HUES48 (cell line): Measurements from ENCODE around the gene MRPL54.

ENCODE experiments used
- H3K27ac ChIP-seq: one replicate; pipeline ENCODE4 v1.7.0; 2013; ENCODE audit warnings: low read depth, low read length, inconsistent platforms
- H3K27me3 ChIP-seq: 2 replicates; pipeline ENCODE4 v1.6.1; 2013; ENCODE audit warnings: mild to moderate bottlenecking, low read length; ENCODE audit not compliant: control insufficient read depth, insufficient read depth
- H3K36me3 ChIP-seq: 2 replicates; pipeline ENCODE4 v1.6.1; 2013; ENCODE audit warnings: low read length; ENCODE audit not compliant: control insufficient read depth, insufficient read depth
- H3K4me1 ChIP-seq: 2 replicates; pipeline ENCODE4 v1.6.1; 2013; ENCODE audit warnings: mild to moderate bottlenecking, low read length; ENCODE audit not compliant: control insufficient read depth, insufficient read depth
- H3K4me3 ChIP-seq: 2 replicates; pipeline ENCODE4 v1.5.1; 2013; ENCODE audit warnings: mild to moderate bottlenecking, low read depth, low read length
- H3K9ac ChIP-seq: 2 replicates; pipeline ENCODE4 v1.6.1; 2013; ENCODE audit warnings: mild to moderate bottlenecking, low read depth, low read length, moderate library complexity
- H3K9me3 ChIP-seq: 2 replicates; pipeline ENCODE4 v1.6.1; 2013; ENCODE audit warnings: low read length; ENCODE audit not compliant: control insufficient read depth, insufficient read depth

MRPL54 gene

GRCh38 chr19:3803986-3804385 lies 41.5 kb downstream of the MRPL54 start:
- Histone ChIP-seq H3K4me3 (no peak overlapping the region), H3K36me3 (no peaks in the 10 kb centered on the region), H3K9me3 (no peaks in the 10 kb centered on the region), H3K4me1 (peaks cover 5% of the 10 kb centered on the region; the same call in 1 of the 2 replicates), H3K27me3 (peaks cover 21% of the 10 kb centered on the region), H3K27ac (no peak overlapping the region), H3K9ac (no peak overlapping the region)

GRCh38 chr19:3804429-3804828 lies 41.9 kb downstream of the MRPL54 start:
- no peaks in the 10 kb centered on the region for H3K36me3 ChIP-seq
- no peak overlapping the region for H3K27ac ChIP-seq
- H3K9me3 ChIP-seq, result no peaks in the 10 kb centered on the region
- no peak overlapping the region for H3K9ac ChIP-seq
- no peak overlapping the region for H3K4me3 ChIP-seq
- peaks cover 21% of the 10 kb centered on the region for H3K27me3 ChIP-seq
- H3K4me1 ChIP-seq, result peaks cover 5% of the 10 kb centered on the region; the same call in 1 of the 2 replicates

GRCh38 chr19:3805859-3806258 lies 43.4 kb downstream of the MRPL54 start:
- H3K4me3 ChIP-seq, result no peak overlapping the region
- H3K4me1 ChIP-seq, result peaks cover 5% of the 10 kb centered on the region; the same call in 1 of the 2 replicates
- no peak overlapping the region for H3K9ac ChIP-seq
- no peaks in the 10 kb centered on the region for H3K9me3 ChIP-seq
- H3K36me3 ChIP-seq, result no peaks in the 10 kb centered on the region
- peaks cover 14% of the 10 kb centered on the region; the same call in 1 of the 2 replicates for H3K27me3 ChIP-seq
- no peak overlapping the region for H3K27ac ChIP-seq

DNA sequence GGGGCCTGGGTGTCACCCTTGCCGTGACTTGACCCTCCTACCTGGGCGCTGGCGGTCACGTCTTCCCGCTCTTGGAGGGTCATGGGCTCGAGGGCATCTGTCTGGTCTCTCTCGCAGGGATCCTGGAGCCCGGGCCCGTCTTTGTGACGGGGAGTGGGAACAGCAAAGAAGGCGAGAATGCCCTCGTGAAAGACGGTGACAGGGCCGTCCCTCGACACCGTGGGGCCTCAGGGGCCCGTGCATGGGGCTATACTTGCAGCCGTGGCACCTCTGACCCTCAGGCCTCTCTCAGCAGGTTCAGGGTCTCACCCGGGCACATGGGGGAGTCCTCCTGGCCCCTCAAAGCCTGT lies 44.6 kb downstream of the MRPL54 start:
- Histone ChIP-seq H3K27ac (no peak overlapping the region), H3K27me3 (peaks cover 3% of the 10 kb centered on the region; the same call in 1 of the 2 replicates), H3K9me3 (no peaks in the 10 kb centered on the region), H3K4me3 (no peak overlapping the region), H3K9ac (no peak overlapping the region), H3K36me3 (no peaks in the 10 kb centered on the region), H3K4me1 (no peaks in the 10 kb centered on the region)

GRCh38 chr19:3807574-3808354 lies 45.3 kb downstream of the MRPL54 start:
- H3K27me3 ChIP-seq, result no peaks in the 10 kb centered on the region
- no peak overlapping the region for H3K27ac ChIP-seq
- H3K9ac ChIP-seq, result no peak overlapping the region

DNA sequence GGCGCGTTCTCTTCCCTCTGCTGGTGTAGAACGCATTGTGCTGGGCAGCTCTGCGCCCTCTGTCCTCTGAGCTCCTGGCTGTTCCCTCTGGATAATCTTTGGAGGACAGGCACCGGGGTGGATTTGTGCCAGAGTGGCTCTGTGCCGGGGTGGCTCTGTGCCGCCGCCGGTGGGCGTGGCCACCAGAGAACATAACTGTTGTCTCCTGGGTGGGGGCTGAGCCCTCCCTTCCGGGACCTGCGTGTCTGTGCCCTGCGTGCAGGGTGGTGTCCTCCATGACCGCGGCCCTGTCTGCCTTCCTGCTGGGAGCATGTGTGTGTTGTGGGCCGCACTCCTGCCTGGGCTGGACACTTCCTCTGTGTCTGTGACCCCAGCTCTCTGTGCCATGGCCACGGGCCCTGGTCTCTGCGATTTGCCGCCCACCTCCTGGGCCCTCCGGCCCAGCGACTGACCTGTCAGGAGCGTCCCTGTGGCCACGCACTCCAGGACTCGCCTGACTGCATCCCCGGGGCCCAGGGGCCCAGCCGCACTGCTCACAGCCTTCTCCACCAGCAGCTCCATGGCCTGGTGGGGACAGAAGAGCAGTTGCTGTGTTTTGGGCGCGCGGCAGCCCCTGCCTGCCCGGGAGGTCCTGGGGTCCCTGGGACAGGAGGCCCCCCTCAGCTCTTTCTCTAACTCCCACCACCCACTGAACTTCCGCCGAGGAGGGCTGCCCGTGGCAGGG lies 46.1 kb downstream of the MRPL54 start:
- H3K27me3 ChIP-seq, result no peaks in the 10 kb centered on the region
- H3K36me3 ChIP-seq, result no peaks in the 10 kb centered on the region
- no peak overlapping the region for H3K4me3 ChIP-seq
- H3K4me1 ChIP-seq, result no peaks in the 10 kb centered on the region
- H3K9me3 ChIP-seq, result no peaks in the 10 kb centered on the region
- no peak overlapping the region for H3K27ac ChIP-seq
- H3K9ac ChIP-seq, result no peak overlapping the region

More at GRCh38 chr19:3807574-3808354, 45.3 kb downstream of the MRPL54 start:
- H3K4me3 ChIP-seq, result no peak overlapping the region
- H3K9me3 ChIP-seq, result no peaks in the 10 kb centered on the region
- no peaks in the 10 kb centered on the region for H3K36me3 ChIP-seq
- H3K4me1 ChIP-seq, result no peaks in the 10 kb centered on the region

DNA sequence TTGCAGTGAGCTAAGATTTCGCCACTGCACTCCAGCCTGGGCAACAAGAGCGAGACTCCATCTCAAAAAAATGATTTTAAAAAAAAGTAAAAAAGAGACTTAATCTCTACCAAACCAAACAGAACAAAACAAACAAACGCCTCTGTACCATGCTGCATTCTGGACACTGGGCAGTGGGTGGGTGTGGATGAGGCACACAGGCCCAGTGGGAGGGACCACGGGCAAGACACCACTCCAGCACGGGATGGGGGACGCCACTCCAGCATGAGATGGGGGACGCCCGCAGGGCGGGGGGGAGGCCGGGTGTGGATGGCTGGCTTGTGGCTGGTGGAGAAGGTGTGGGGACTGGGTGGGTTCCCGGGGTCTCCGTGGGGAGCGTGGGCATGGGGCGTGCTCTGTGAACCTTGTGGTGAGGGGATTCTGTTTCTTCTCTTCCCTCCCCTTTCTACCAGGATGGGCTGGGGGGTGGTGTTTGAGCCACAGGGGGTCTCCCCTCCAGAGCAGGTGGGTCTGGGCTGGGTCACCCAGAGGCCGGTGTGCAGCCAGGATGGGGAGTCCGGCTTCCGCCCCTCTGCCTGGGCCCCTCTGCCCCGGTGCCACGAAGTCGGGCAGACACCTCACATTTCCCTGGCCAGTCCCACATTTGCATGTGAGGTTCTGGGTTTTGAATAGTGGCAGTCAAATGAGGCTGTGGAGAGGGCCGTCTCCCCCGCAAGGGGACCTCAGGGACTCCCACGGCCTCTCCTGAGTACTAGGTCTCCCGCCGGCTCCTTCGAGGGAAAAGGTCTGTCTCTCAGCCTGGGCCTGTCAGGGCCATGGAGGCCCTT lies 47.6 kb downstream of the MRPL54 start:
- Histone ChIP-seq H3K27me3 (no peaks in the 10 kb centered on the region), H3K4me1 (no peaks in the 10 kb centered on the region), H3K4me3 (no peak overlapping the region), H3K27ac (no peak overlapping the region), H3K9me3 (no peaks in the 10 kb centered on the region), H3K9ac (no peak overlapping the region), H3K36me3 (no peaks in the 10 kb centered on the region)

GRCh38 chr19:3810708-3811355 lies 48.4 kb downstream of the MRPL54 start:
- Histone ChIP-seq H3K27me3 (no peaks in the 10 kb centered on the region), H3K36me3 (no peaks in the 10 kb centered on the region), H3K4me1 (no peaks in the 10 kb centered on the region), H3K9me3 (no peaks in the 10 kb centered on the region), H3K4me3 (no peak overlapping the region), H3K27ac (no peak overlapping the region), H3K9ac (no peak overlapping the region)

DNA sequence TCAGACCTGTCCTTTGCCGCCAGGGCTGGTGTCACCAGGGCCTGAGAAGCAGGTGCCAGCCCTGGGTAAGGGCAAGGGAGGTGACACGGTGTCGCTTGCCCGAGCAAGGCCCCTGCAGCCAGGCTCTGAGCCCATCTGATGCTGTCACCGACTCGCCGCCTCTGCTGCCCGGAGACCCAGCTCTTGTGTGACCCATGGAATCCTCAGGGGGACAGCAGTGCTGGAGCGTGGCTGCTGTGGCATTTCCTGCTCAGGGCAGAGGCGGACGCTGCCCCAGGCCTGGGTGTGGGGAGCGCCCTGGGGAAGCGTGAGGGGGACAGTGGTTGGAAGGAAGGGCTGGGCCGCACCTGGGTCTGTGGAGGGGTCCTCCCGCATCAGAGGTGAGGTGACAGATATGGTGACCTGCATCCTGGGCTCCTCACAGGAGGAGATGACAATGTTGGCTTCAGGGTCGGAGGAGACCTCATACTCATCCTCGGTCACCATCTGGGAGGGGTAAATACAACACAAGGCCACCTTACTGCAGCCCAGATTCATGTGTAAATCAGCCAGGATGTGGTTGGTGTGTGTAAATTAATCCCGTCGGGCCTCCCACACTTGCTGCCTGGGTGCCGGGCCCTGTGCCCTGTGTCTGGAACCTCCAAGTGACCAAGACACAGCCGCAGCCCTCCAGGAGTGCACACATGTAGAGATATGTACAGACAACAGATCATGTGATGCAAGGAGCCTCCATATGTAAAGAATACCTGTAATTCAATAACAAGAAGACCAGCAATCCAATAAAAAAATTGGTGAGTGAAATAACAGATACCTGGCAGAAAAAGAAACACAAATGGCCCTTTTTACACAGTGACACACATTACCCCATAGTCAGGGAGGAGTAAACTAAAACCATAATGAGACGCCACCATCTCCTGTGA lies 51.3 kb downstream of the MRPL54 start:
- Histone ChIP-seq H3K27ac (no peak overlapping the region), H3K27me3 (no peaks in the 10 kb centered on the region), H3K9ac (no peak overlapping the region), H3K4me3 (no peak overlapping the region), H3K4me1 (no peaks in the 10 kb centered on the region), H3K36me3 (no peaks in the 10 kb centered on the region), H3K9me3 (no peaks in the 10 kb centered on the region)

GRCh38 chr19:3814648-3815047 lies 52.2 kb downstream of the MRPL54 start:
- no peak overlapping the region for H3K9ac ChIP-seq
- H3K4me1 ChIP-seq, result no peaks in the 10 kb centered on the region
- H3K27me3 ChIP-seq, result no peaks in the 10 kb centered on the region
- no peaks in the 10 kb centered on the region for H3K9me3 ChIP-seq
- no peak overlapping the region for H3K4me3 ChIP-seq
- no peaks in the 10 kb centered on the region for H3K36me3 ChIP-seq
- H3K27ac ChIP-seq, result no peak overlapping the region
